HG02884 (cell line): ENCODE results near the gene INSR.
A peak's percentile ranks its signal among the peaks of the same experiment; 100 is the strongest.
"Not testable (repeated sequence)": the region's sequence is repeated elsewhere in the genome, so short reads cannot be mapped to it uniquely, and the experiment has no call there.

ENCODE experiments used
- ATAC-seq: cut with Tn5 transposase; IDR thresholded peaks from one replicate; pipeline ENCODE4 v1.9.1; 2021; ENCODE audit warnings: mild to moderate bottlenecking, moderate library complexity; ENCODE audit not compliant: unreplicated experiment

Gene INSR

DNA sequence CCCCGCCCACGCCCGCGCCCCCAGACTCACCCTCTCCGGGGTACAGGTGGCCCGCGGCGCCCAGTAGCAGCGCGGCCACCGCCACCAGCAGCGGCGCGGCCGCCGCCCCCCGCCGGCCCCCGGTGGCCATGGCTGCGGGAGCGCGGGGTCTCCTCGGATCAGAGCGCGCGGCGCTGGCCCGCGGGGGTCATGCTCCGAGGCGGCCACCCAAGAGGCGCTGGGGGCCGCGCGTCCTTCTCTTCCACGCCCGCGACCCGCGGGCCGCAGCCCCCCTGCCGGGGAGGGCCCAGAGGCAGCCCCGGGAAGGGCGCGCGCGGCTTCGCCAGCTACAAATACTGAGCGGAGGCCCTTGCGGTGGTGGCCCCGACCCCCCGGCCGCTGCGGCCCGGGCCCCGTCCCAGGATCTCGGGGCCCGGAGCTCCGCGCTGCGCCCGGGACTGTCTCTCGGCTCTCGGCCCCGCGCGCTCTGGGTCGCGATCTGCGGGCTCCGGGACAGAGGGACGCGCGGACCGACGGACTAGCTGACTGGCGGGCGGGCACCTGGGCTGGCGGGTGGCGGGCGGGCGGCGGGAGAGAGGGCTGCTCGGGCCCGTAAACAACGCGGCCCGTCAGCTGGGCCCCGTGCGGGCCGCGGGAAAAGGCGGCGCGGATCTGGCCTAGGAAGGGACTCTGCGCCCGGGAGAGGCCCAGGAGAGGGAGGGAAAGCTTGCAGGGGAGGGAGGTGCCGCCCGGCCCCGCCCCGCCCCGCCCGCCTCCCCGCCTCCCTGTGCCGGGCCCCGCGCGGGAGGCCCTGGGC lies at the start of gene INSR:
TSS of gene INSR (minus strand) at position 653 of the 796 bp plus-strand sequence. CDS start at position 130, 523 bp downstream.
- no peak for ATAC-seq

GRCh38 chr19:7342143-7342542 lies 47.9 kb upstream of the INSR start:
- no peak for ATAC-seq

DNA sequence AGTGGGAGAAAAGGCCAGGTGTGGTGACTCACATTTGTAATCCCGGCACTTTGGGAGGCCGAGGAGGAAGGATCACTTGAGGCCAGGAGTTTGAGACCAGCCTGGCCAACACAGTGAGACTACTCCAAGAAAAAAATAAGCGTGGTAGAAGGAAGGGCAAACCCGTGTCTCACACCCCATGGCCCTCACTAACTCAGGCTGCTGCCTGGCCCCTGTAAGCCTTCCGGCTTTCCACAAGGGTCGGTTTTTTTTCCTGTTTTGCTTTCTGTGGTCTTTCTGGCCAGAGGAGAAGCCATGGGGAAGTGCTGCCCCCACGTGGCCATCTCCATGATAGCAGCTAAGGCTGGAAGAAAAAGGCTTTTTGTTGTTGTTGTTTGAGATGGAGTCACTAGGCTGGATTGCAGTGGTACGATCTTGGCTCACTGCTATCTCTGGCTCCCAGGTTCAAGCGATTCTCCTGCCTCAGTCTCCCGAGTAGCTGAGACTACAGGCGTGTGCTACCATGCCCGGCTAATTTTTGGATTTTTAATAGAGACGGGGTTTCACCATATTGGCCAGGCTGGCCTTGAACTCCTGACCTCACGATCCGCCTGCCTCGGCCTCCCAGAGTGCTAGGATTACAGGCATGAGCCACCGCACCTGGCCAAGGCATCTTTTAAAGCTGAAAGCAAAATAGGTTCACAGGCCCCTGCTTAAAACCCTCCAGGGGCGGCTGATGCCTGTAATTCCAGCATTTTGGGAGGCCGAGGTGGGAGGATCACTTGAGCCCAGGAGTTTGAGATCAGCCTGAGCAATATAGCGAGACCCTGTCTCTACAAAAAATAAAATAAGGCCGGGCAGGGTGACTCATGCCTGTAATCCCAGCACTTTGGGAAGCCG lies 47.0 kb upstream of the INSR start:
- ATAC-seq, result no peak

DNA sequence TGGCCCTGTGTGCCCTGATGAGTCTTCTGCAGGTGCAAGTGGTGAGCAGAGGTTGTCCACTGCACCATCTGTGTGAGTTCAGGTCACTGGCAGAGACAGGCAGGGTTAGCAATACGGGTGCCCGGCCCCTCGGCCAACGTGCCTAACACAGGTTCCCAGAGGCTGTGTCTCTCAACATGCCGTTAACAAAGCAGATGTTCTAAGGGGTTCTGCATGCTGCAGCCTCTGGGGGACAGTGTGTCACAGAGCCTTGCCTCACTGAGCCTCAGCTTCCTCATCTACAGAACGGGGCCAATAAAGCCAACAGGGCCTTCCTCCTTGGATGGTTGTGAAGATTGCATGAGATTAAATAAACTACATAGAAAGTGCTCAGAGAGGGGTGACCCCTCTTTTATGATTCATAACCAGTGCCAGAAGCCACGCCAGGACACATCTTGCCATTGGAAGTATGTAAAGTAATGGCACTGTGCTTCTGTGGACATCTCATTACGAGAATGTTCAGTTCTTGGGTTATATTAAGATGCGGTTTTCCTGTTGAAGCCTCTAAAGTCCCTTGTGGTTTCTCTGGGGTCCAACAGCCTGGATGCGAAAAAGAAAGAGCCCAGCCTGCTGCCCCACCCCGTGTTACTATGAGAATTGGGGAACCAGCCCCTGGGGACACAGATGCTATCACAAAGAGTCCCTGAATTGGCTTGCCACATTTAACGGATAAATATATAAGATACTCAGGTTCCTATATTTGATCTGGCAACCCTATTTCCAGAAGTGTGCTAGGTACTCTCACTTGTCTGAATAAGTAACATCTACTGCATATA lies 43.4 kb upstream of the INSR start:
- ATAC-seq, result peak; percentile 78

DNA sequence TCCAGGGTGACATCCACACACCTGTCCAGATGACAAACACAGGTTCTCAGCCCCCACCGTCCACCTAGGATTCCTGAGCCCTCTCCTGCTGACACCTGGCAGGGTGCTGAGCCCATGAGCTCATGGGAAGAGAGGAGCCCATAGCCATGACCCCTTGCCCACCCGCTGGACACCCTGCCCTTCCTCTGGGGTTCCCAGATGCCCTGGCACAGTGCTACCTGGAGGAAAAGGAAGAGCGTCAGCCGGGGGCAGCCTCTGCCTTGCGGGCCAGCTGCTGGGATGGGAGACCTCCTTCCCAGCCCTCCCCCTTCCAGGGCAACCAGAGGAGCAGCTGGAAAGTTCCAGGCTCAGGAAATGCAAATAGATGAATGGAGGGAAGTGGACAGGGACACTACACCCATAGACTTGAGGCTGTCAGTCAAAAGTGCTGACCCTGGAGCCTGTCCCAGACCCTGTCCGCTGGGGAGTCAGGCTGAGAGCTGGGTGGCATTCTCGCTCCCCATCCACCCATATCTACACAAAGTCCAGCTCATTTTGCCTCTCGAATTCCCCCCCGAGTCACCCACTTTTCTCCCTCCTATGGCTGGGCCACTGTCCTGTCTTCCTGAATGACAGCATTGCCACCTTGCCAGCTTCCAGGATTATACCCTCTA lies 42.2 kb upstream of the INSR start:
- ATAC-seq, result no peak

DNA sequence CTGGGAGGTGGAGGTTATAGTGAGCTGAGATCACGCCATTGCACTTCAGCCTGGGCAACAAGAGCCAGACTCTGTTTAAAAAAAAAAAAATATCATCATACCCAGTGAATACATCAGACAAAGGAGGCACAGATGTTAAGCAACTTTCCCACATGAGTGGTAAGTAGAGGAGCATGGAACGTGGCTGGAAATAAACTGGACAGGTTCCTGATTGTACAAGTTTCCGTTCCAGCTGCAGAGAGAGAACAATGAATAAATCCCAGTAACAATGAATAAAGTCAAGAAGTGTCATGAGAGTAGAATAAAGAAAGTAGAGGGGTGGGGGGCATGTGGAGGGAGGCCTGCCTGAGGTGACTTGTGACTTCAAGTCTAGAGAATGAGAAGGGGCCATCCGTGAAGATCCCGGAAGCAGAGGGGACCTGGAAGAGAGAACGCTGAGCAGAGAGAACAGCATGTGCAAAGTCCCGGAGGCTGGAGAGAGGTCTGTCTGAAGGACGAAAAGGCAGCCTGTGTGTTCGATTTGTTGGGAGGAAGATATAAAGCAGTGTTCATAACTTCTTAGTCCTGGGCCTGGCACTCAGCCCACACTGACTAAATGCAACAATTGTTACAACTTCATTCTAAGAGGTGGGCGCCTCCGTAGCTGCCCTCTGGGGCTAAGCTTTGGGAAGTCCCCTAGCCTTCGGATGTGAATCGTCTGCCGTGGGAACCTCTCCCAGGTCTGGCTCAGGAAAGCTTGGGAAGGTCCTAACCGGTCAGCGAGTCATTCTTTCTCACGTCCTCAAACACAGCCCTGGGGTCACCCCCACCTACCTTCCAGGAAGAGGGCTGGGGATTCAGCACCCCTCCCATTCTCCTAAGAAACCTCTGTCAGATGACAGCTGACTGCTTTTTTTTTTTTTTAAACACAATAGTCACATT lies 39.2 kb upstream of the INSR start:
- no peak for ATAC-seq

GRCh38 chr19:7331446-7331845 lies 37.2 kb upstream of the INSR start:
- no peak for ATAC-seq

- no peak for ATAC-seq
Observed at GRCh38 chr19:7328647-7329046, 34.4 kb upstream of the INSR start.

DNA sequence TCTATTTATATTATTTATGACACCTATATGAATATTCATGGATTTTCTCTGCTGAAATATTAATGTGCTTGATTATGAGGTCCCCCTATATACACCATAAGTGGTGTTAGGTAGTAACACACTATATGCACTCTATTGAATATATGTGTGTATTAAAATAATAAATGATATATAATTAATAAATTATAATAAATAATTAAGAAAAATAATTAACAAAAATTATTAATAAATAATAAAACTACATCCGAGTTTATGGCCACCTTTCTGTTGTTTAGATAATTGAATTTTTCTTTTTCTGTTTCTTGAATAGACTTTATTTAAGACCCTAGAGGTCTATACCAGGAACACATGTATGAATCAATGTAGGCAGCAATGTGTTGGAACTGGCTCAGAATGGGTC lies 33.6 kb upstream of the INSR start:
- no peak for ATAC-seq

GRCh38 chr19:7326105-7326877 lies 32.1 kb upstream of the INSR start:
- no peak for ATAC-seq

- ATAC-seq, result no peak
Observed at GRCh38 chr19:7318176-7318575, 24.0 kb upstream of the INSR start.

DNA sequence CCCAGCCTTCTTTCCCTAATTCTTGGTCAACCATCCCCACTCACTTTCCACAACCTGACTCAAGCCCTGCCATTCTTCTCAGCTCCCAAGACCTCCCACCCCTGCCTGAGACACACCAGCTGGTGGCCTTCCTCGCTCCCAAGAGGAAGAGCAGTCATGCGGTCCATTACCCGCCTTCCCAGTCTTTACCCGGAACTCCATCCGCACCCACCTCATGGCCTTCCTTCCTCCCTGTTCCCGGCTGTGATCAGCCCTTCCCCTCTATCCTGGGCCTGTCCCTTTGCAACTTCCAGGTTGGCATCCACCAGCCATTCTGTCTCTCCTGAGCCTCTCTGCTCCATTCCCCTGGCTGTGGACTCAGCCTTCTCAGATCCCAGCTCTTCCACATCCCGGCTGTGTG lies 18.6 kb upstream of the INSR start:
- no peak for ATAC-seq

- no peak for ATAC-seq
Observed at GRCh38 chr19:7311911-7312310, 17.7 kb upstream of the INSR start.

- ATAC-seq, result not testable (repeated sequence)
Observed at GRCh38 chr19:7308327-7308726, 14.1 kb upstream of the INSR start.

GRCh38 chr19:7307590-7308218 lies 13.5 kb upstream of the INSR start:
- ATAC-seq, result no peak

- ATAC-seq, result no peak
Observed at GRCh38 chr19:7304200-7304599, 10.0 kb upstream of the INSR start.

DNA sequence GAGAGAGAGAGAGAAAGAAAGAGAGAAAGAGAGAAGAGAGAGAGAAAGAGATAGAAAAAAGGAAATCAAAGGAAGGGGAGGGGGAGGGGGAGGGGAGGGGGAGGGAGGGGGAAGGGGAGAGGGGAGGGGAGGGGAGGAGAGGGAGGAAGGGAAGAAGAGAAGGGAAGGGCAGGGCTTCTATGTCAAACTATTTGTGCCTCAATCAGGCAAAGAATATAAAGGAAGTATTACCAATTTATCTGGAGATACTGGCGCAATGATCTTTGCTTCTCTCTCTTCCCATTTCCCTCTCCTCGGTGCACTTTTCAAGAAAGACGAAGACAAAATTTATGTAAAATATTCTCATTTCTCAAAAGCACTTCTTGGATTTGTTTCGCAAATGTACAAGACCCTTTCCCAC lies 9.3 kb upstream of the INSR start:
- ATAC-seq, result no peak

DNA sequence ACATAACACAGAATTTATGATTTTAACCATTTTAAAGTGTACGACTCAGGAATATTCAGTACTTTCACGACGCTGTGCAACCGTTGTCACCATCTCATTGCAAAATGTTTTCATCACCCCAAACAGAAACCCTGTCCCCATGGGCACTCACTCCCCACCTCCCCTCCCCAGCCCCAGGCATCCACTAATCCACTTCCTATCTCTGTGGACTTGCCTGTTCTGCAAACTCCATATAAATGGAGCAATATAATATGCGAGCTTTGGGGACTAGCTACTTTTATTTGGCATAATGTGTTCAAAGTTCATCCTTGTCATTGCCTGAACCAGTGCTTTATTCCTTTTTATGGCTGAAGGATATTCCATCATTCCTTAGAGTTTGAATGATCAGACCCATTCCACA lies 7.3 kb upstream of the INSR start:
- ATAC-seq, result no peak
